Measurements from ENCODE around the gene SPAG17. TPM values are rescaled to one million over a fixed set of nuclear protein-coding genes. Genes with fewer than 3 reads are reported as not detected.
A peak's percentile ranks its signal among the peaks of the same experiment; 100 is the strongest.

SPAG17 gene
- total RNA-seq, 1 donor = 3.3 TPM

DNA sequence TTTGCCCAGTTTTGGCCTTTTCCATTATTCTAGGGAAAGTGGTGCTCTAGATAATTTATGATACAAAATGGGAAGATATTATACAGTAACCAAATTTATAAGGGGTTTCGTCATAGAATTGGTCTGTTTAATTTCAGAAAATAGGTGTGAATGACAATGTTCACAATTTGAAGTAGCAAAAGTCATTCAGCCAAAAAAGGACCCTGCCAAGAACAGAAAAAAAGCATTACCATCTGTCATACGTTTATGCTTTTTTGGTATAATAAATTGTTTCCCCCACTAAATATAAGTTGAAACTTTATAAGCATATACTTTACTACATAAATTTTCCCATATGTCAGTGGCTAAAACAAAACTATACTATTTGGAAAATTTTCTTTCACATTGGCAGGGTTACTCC lies 4.5 kb upstream of the SPAG17 start:
- no peaks in the 10 kb centered on the region for H3K79me2 ChIP-seq (ENCODE audit: insufficient read depth, low read length)

GRCh38 chr1:118188411-118188810 lies 3.4 kb upstream of the SPAG17 start:
- H4K20me1 ChIP-seq (ENCODE audit: insufficient read depth, low read length) = no peaks in the 10 kb centered on the region

More for the DNA sequence above, 4.5 kb upstream of the SPAG17 start:
- Histone ChIP-seq H3K27me3 (ENCODE audit: insufficient read depth, low read length) (no peaks in the 10 kb centered on the region), H3K27ac (ENCODE audit: low read depth, low read length) (no peak overlapping the region), H2AFZ (ENCODE audit: low read length) (no peak overlapping the region), H3K4me2 (ENCODE audit: insufficient read depth, low read length) (no peak overlapping the region), H3K9me3 (ENCODE audit: low read depth, low read length) (no peaks in the 10 kb centered on the region), H3K4me1 (ENCODE audit: insufficient read depth, low read length) (no peaks in the 10 kb centered on the region), H4K20me1 (ENCODE audit: insufficient read depth, low read length) (no peaks in the 10 kb centered on the region), H3K36me3 (ENCODE audit: insufficient read depth, low read length) (no peaks in the 10 kb centered on the region), H3K4me3 (ENCODE audit: insufficient read depth, low read length) (no peak overlapping the region)
- DNase-seq (ENCODE audit: insufficient read length, low spot score, missing footprints) = no peak
- no peak for TF ChIP-seq CTCF (IDR thresholded peaks at IDR 0.05; ENCODE audit: extremely low read depth, low read depth, low read length)

DNA sequence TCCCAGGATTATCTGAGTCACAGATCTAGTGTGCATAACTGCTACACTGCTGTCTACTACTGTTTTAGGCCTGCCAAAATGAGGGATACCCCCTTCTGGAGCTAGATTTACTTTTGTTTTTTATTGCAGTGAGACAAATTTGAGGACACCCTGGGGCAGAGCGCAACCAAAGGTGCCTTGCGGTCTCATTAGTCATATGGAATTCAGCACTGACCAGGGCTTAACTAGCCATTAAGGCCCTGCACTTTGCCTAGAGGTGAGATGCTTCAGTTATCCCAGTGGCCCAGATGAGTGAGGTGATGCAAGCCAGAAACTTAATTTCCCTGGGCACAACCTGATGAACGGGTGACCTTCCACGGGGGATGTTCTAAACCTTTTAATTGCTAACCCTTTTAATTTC lies 998 bp upstream of the SPAG17 start:
- Histone ChIP-seq H3K4me2 (ENCODE audit: insufficient read depth, low read length) (no peak overlapping the region), H3K9me3 (ENCODE audit: low read depth, low read length) (no peaks in the 10 kb centered on the region), H3K4me3 (ENCODE audit: insufficient read depth, low read length) (no peak overlapping the region), H3K36me3 (ENCODE audit: insufficient read depth, low read length) (no peaks in the 10 kb centered on the region), H3K27ac (ENCODE audit: low read depth, low read length) (no peak overlapping the region), H2AFZ (ENCODE audit: low read length) (no peak overlapping the region), H4K20me1 (ENCODE audit: insufficient read depth, low read length) (no peaks in the 10 kb centered on the region), H3K4me1 (ENCODE audit: insufficient read depth, low read length) (no peaks in the 10 kb centered on the region), H3K79me2 (ENCODE audit: insufficient read depth, low read length) (no peaks in the 10 kb centered on the region), H3K27me3 (ENCODE audit: insufficient read depth, low read length) (no peaks in the 10 kb centered on the region)
- no peak for TF ChIP-seq CTCF (IDR thresholded peaks at IDR 0.05; ENCODE audit: extremely low read depth, low read depth, low read length)
- DNase-seq (ENCODE audit: insufficient read length, low spot score, missing footprints) = peak; percentile 8

More at GRCh38 chr1:118188411-118188810, 3.4 kb upstream of the SPAG17 start:
- DNase-seq (ENCODE audit: insufficient read length, low spot score, missing footprints) = no peak
- no peaks in the 10 kb centered on the region for H3K36me3 ChIP-seq (ENCODE audit: insufficient read depth, low read length)
- no peaks in the 10 kb centered on the region for H3K79me2 ChIP-seq (ENCODE audit: insufficient read depth, low read length)
- H3K4me3 ChIP-seq (ENCODE audit: insufficient read depth, low read length) = no peak overlapping the region
- H3K4me2 ChIP-seq (ENCODE audit: insufficient read depth, low read length) = no peak overlapping the region
- H3K4me1 ChIP-seq (ENCODE audit: insufficient read depth, low read length) = no peaks in the 10 kb centered on the region
- no peaks in the 10 kb centered on the region for H3K27me3 ChIP-seq (ENCODE audit: insufficient read depth, low read length)
- no peak overlapping the region for H3K27ac ChIP-seq (ENCODE audit: low read depth, low read length)
- no peak overlapping the region for H2AFZ ChIP-seq (ENCODE audit: low read length)
- no peak for TF ChIP-seq CTCF (IDR thresholded peaks at IDR 0.05; ENCODE audit: extremely low read depth, low read depth, low read length)
- H3K9me3 ChIP-seq (ENCODE audit: low read depth, low read length) = no peaks in the 10 kb centered on the region

DNA sequence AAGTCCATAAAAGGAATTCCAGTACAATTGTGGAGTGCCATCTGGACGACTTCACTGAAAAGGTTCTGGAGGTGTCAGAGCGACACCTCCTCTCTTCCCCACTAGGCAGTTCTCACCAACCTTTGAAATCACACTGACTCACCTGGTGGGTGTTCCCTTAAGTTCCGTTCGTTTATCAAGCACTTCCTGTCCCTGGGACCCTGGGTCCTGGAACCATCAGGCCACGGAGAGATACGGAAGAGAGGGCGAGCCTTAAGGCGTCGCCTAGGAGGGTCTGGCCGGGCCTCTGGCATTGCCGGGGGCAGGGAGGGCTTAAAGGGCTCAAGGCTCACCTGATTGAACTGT lies 317 bp downstream of the SPAG17 start:
- Histone ChIP-seq H3K4me3 (ENCODE audit: insufficient read depth, low read length) (peak overlapping the region; percentile 81), H2AFZ (ENCODE audit: low read length) (peak overlapping the region; percentile 96), H3K79me2 (ENCODE audit: insufficient read depth, low read length) (no peaks in the 10 kb centered on the region), H3K36me3 (ENCODE audit: insufficient read depth, low read length) (no peaks in the 10 kb centered on the region), H3K4me1 (ENCODE audit: insufficient read depth, low read length) (no peaks in the 10 kb centered on the region), H3K9me3 (ENCODE audit: low read depth, low read length) (no peaks in the 10 kb centered on the region), H3K27me3 (ENCODE audit: insufficient read depth, low read length) (no peaks in the 10 kb centered on the region), H3K27ac (ENCODE audit: low read depth, low read length) (no peak overlapping the region), H4K20me1 (ENCODE audit: insufficient read depth, low read length) (no peaks in the 10 kb centered on the region), H3K4me2 (ENCODE audit: insufficient read depth, low read length) (peak overlapping the region; percentile 95)
- DNase-seq (ENCODE audit: insufficient read length, low spot score, missing footprints) = no peak
- no peak for TF ChIP-seq CTCF (IDR thresholded peaks at IDR 0.05; ENCODE audit: extremely low read depth, low read depth, low read length)
